EL (cell line): ENCODE data around the gene HACD4.
A peak's percentile ranks its signal among the peaks of the same experiment; 100 is the strongest.
"Not testable (repeated sequence)": the region's sequence is repeated elsewhere in the genome, so short reads cannot be mapped to it uniquely, and the experiment has no call there.

Experiments used
- DNase-seq: peaks from one replicate; pipeline ENCODE4 v3.0.0-alpha.2; 2016

HACD4 gene

DNA sequence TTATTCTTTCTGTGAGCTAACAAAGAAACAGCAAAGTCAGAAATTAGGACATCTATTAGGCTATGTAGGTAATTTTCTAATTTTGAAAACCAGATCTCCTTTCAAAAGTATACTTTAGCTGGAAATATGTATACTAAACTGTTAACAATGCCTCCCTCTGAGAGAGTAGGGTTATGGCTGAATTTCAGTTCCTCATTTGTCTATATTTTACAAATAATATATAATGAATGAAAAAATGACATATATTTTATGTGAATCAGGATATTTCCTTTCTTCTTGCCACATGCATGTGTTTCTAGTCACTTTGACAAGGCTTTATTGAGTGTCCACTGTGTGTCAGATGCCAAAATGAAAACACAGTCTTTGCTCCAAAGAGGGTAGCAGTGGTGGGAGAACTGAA, 15.4 kb downstream of the HACD4 start:
- DNase-seq, result no peak

DNA sequence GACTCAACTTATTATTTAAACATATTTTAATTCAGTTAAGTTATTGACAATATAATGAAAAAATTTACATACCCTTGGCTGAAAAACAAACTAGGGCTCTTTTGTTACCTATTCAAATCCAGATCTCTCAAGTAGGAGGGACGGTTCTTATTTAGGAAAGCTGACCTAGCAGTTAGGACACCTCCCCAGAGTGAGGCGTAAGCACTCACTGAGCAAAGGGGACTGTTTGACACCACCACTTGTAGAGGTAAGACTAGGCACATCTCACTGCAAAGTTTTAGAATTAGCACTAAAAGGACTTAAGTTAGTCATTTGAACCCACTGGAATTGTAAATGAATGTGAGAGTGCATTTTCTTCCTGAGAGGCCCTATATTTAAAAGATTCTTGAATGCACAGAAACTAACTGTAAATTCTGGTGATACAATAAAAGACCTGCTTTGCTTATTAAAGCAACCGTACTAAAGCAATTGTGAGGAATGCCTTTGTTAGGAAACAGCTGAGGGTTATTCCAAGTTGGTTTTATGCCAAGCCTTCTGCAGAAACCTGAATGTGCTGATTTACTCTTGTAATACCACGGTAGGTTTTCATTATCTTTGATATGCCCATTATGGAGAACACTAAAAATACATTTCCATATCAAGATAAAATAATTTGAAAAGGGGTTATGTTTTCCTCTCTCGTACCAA, 16.2 kb downstream of the HACD4 start:
- no peak for DNase-seq

DNA sequence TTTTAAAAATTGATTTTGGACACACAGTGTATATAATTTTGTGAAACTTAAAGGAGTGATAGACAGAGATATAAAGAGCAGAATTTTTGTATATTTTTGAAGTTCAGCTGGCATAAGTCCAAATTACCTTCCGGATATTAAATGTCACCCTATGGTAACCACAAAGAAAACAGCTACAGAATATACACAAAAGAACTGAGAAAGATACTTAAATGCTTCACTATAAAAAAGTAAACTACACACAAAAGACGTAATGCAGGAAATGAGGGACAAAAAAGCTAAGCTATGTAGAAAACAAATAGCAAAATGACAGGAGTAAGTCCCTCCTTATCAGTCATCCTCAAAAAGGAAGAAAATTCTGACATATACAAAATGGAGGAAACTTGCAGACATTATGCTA, 29.4 kb downstream of the HACD4 start:
- no peak for DNase-seq

DNA sequence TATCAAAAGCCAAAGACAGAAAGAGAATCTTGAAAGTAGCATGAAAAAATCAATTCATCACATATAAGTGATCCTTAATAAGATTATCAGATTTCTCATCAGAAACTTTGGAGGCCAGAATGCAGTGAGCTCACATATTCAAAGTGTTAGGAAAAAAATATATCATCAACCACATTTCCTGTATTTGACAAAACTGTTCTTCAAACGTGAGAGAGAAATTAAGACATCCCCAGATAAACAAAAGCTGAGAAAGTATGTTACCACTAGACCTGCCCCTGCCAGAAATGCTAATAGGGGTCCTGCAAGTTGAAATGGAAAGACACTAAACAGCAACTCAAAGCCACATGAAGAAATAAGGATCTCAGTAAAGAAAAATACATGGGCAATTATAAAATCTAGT, 29.9 kb downstream of the HACD4 start:
- DNase-seq, result no peak

DNA sequence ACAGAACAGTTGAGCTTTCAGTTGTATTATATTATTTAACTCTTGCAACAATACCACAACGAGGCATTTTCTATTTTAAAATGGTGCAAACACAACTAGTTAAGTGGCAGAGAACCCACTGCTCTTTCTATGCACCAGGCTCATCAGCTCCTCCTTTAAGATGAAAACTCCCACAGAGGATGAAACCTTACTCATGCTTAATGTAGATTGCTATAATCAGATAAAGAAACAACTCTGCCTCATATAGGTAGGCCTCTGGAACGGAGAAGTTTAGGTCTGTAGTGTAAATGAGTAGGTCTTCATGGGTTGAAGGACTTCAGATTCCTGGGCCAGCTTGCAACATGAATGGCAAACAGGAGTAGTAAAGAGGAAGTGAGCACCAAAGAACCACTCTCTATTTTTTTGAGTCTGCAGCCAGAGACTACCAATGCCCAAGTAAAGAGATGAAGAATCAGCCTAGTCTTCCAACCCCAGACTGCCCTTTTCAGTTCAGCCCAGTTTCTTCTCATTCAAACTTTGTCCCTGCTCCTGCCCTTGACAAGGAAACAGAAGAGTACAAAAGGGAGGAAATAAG, 33.9 kb downstream of the HACD4 start:
- DNase-seq, result no peak

DNA sequence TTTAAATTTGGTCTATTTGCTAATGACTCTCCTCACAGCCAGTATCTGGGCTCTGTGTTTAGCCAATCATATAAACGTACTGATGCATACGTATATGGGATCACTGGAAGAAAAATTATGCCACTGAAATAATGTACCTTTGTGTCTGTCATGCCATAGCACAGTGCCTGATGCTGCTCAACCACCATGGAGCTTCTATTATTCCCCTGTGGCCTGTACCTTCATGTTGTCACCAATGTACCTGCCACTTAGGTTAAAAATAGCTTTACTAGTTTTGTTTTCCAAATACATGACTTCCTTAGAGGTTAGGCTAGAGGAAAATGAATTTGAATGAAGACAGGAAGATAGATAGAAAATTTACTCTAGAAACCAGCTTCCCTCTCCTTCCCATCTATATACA, 34.6 kb downstream of the HACD4 start:
- DNase-seq, result no peak

DNA sequence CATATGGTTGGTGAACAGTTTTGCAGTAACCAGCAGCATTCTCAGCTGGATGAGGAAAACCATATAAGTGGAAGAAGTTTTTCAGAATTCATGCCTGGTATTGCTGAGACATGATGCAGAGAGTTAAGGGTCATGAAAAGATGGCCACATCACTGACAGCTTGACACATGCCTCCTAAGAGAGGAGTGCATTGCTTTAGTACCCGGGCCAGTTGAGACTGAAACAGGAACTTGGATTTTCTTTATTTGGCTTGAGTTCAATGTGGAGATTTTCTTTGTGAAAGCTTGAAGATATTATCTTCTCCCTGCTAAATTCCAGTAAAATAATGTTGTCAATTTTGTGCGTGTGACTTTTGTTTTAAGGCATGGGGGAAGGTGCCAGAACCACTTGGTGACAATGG, 35.8 kb downstream of the HACD4 start:
- DNase-seq, result no peak

DNA sequence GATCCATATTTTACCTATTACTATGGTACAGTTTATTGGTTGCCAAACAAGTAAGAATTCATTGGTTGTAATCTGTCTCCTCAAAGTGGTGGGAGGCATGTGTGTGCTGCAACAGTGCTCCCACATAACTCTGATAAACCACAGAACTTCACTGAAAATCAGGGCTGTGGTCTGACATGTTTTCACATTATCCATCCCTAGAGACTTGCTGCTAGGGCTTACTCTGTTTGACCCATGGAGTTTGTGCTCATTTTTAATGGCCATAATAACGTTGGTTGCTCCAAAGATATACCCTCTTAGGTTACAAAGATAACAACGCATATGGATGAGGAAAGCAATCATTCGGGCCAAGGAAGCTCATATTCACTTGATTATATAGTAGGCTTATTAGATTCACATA, 37.0 kb downstream of the HACD4 start:
- DNase-seq, result no peak

DNA sequence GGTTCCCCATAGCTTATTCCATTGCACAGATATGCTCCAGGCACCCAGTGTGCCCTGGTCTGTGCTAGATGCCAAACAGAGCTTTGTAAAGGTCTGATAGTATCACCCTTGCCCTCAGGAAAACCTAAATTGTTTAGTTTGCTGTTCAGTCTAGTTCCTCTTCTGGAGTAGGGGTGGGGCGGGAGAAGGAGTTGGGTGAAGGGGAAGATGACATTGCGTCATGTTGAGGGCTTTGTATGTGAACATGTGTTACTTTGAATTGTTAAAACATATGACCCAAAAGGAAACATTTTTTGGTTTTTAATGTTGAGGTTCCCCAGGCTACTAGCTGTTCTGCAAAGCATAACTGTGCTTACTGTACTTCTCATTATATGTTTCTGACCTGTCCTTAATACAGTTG, 40.6 kb downstream of the HACD4 start:
- DNase-seq, result no peak

DNA sequence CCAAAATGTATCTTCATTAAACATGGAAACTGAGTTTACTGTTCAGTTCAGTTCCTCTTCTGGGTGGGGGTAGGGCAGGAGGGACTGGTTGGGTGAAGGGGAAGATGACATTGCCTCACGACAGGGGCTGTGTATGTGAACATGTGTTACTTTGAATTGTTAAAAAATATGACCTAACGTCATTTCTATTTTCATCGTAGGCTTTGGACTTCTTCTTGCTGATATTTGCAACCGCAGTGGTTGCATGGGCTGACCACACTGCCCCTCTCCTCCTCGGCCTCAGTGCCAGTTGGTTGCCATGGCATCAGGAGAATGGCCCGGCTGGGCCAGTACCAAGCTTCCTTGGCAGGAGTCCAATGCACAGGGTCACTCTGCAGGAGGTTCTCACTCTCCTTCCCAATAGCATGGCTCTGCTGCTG, 41.5 kb downstream of the HACD4 start:
- no peak for DNase-seq

DNA sequence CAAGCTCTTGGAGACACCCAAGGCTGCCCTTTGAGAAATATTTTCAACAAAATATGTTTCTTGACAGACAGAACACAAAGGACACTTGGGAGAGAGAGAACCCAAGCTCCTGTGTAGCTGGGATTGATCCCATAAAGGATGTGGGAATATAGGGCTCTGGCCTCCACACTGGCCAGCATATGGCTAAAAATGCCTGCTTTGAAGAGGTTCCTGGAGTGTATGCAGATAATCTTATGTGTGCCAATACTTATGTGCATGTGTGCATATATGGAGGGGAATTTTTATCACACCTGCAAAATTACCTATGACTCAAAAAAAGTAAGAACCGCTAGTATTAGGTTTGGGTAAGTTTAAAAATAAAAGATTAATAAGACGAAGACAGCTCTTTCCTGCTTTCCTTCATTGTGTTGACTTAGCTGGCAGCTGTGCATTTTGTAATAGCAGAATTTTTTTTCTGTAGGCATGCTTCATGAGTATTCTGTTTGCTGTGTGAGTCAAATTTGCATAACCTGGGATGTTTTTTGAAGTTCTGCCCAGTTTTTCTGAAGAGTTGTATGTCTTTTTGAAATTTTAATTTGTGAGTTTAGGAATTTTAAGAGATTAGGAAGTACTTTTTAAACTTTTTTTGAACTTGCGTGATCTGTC, 42.6 kb downstream of the HACD4 start:
- no peak for DNase-seq

DNA sequence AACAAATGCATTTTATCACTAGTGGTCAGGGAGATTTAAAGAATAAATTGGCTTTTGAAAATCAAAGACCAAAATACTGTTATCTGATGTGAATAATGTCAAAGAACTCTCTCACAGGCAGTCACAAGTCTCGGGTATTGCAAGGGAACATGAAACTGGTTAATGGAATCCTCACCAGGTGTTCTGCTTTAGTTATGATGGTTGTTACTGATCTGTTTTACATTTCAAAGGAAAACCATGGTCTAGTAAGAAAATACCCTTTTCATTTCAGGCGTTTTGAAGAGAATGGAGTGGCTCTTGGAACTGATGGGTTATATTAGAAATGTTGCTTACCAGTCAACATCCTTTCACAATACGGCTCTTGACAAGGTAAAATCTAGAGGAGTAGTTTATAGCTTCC, 43.4 kb downstream of the HACD4 start:
- DNase-seq, result no peak

DNA sequence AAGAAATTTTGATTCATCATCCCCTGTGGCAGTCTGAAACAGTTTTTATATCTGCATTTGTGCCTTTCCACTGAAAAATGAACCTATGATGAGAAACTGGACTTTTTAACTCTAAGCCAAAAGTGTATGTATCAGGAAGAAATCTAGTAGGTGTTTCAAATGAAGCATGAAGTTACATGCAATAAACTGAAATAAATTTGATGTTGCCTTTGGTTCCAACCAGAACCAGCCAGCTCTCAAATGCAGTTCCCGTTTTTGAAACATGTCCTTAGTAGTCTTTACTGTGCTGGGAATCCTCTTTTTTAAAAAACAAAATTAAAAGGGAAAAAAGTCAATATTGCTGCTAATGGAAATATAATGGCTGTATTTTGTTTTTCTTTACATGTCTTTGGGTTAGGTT, 43.9 kb downstream of the HACD4 start:
- no peak for DNase-seq

DNA sequence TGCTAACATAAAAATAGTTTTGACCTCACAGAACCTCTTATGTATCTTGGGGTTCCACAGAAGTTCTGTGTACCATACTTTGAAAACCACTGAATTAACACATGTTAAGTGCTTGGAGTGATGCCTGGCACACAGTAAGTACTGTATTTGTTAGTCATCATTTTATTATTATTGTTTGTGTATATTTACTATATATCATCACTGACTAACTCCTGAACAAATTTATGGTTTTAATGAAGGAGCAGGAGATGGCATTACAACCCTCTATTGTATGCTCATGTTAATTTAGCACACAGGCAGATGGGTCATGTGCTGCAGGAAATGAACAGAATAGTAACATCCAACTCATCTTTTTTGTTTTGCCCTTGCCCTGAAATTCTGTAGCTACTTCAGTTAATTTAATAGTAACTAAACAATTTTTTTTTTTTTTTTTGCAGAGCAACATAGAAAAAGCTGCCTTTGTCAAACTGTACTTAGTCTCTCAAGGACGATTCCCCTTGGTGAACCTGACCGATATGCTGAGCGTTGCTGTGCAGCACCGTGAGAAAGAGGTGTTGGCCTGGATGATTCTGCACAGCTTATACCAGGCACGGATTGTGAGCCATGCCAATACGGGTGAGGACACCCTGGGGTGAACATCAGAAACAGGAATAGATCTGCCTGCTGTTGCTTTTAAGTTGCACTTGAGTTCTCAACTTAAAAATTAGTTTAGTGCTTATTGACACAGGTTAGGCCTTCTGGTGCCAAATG, 45.4 kb downstream of the HACD4 start:
- DNase-seq, result no peak

DNA sequence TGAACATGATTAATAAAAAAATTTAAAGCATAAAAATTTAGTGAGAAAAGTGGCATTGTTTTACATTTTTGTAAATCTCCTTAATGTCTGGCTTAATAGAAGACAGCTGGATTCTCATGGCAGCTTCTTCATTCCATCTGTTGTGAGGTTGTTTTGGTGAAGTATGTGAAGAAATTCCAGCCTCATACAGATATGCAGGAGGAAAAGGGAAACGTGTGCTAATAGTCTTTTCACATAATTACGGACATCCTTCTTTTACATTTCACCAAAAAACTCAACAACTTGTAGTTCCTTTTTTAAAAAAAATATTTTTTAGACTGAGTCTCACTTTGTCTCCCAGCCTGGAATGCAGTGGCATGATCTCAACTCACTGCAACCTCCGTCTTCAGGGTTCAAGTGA, 46.9 kb downstream of the HACD4 start:
- DNase-seq, result no peak

DNA sequence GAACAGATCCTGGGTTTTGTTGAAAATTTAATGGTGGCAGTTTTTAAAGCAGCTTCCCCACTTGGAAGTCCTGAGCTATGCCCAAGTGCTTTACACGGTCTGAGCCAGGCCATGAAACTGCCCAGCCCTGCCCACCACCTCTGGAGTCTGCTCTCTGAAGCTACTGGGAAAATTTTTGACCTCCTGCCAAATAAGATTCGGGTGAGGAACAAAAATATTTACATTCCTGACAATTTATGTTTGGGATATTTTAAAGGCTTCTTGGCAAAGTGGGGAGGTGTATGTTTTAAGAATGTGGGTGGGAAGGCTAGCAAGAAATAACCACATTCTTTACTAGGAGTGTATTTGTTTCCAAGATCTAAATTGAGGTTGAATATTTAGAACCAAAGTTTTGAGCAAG, 50.0 kb downstream of the HACD4 start:
- peak; percentile 92 for DNase-seq

DNA sequence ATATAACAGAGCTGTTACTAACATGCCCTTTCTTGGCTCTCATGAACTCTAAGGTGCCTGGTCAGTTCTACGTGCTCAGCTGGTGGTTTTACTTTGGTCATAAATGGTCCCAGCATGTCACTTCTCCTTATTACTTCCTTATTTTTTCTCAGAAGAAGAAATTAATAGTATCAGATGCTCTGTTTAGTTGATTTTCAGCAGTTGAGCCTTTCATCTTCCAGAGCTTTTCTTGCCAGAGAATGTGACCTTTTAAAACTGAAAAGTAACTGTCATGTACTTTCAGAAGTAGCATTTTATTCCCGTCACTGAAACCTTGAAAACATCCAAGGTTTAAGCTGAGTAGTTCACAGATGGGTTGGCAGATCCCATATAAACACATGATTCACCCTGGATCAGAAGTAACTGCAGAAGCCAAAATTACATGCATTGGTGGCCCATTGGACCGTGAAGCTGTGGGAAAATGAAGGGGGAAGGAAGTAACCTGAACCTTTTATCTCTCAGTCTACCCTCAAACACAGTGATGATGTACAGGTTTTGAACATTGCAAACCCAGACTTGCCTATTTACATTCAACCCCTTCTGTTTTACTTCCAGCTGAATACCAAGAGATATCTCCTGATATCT, 50.5 kb downstream of the HACD4 start:
- peak; percentile 64 for DNase-seq

DNA sequence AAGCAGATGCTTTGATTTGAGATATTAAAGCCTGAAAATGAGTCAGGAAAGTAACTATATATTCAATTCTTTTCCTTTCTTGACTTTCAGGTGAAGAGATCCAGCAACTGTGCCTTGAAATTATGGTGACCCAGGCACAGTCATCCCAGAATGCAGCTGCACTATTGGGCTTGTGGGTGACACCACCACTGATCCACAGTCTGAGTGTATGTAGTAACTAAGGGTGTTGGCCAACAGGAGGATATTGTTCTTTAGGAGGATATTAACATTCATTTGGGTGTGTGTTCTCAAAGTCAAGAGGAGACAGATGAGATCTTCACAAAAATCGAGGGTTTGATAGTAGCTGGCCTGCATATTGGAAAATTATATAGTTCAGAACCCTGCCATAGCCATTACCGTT, 53.2 kb downstream of the HACD4 start:
- no peak for DNase-seq

DNA sequence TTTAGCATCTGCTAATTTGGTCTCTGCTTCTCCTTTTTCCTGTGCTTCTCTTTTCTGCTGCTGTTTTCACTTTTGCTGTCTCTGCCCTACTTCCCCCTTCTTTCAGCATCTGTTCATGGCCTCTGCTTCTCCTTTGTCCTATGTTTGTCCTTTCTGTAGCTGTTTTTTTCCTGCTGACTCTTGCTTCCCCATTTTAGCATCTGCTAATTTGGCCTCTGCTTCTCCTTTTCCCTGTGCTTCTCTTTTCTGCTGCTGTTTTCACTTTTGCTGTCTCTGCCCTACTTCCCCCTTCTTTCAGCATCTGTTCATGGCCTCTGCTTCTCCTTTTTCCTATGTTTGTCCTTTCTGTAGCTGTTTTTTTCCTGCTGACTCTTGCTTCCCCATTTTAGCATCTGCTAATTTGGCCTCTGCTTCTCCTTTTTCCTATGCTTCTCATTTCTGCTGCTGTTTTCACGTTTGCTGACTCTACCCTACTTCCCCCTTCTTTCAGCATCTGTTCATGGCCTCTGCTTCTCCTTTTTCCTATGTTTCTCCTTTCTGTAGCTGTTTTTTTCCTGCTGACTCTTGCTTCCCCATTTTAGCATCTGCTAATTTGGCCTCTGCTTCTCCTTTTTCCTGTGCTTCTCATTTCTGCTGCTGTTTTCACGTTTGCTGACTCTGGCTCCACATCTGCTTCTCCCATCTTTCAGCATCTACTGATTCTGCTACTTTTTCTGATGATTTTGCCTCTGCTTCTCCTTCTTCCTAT, 57.1 kb downstream of the HACD4 start:
- not testable (repeated sequence) for DNase-seq

DNA sequence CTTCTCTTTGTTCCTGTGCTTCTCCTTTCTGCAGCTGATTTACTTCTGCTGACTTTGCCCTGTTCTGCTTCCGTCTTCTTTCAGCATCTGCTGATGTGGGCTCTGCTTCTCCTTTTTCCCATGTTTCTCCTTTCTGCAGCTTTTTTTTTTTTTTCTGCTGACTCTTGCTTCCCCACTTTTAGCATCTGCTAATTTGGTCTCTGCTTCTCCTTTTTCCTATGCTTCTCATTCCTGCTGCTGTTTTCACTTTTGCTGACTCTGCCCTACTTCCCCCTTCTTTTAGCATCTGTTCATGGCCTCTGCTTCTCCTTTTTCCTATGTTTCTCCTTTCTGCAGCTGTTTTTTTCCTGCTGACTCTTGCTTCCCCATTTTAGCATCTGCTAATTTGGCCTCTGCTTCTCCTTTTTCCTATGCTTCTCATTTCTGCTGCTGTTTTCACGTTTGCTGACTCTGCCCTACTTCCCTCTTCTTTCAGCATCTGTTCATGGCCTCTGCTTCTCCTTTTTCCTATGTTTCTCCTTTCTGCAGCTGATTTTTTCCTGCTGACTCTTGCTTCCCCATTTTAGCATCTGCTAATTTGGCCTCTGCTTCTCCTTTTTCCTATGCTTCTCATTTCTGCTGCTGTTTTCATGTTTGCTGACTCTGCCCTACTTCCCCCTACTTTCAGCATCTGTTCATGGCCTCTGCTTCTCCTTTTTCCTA, 58.0 kb downstream of the HACD4 start:
- not testable (repeated sequence) for DNase-seq

DNA sequence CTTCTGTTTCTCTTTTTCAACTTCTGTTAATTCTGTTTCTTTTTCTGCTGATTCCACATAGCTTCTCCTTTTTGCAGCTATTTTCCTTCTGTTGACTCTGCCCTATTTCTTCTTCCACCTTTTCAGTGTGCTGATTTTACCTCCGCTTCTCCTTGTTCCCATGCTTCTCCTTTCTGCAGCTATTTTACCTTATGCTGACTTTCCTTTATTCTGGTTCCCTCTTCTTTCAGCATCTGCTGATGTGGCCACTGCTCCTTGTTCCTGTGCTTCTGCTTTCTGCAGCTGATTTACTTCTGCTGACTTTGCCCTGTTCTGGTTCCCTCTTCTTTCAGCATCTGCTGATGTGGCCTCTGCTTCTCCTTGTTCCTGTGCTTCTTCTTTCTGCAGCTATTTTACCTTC, 58.8 kb downstream of the HACD4 start:
- no peak for DNase-seq
